Spleen (tissue), 7 donors: ENCODE measurements around the gene MORF4L1.

ENCODE experiments used
- POLR2A ChIP-seq, 3 donors: fragments of 450-650 bp; IDR thresholded peaks; one replicate each; pipeline ENCODE4 v1.5.1; 2017; ENCODE audit warnings: antibody characterized with exemption in 3 of 3, mild to moderate bottlenecking in 1 of 3
- POLR2AphosphoS5 ChIP-seq, 3 donors: sonication (generic); formaldehyde crosslinking; IDR thresholded peaks; one replicate each; pipeline ENCODE4 v1.5.1; 2017; ENCODE audit warnings: antibody characterized with exemption in 3 of 3
- TF ChIP-seq, protein P1 (sequence below), 11 experiments: fragments of 200-600 bp in 7 of 11; fragments of 450-650 bp in 4 of 11; sonication (generic) in 4 of 11; IDR thresholded peaks in 8 of 11; conservative IDR thresholded peaks in 3 of 11; 1 replicate in 7 of 11; 2 replicates in 4 of 11; pipeline versions ENCODE4 v1.4.0 to v1.8.0; 2016 to 2021; ENCODE audit warnings: antibody characterized with exemption in 11 of 11, inconsistent platforms in 4 of 11, mild to moderate bottlenecking in 1 of 11
- donor health status: DM: no; HTN: no; CAD: no; lungs with moderate emphysema.
- donor health status: DM: no; HTN: no; CAD: no.
- donor health status: DM: no; HTN: no; CAD: no.

DNA sequence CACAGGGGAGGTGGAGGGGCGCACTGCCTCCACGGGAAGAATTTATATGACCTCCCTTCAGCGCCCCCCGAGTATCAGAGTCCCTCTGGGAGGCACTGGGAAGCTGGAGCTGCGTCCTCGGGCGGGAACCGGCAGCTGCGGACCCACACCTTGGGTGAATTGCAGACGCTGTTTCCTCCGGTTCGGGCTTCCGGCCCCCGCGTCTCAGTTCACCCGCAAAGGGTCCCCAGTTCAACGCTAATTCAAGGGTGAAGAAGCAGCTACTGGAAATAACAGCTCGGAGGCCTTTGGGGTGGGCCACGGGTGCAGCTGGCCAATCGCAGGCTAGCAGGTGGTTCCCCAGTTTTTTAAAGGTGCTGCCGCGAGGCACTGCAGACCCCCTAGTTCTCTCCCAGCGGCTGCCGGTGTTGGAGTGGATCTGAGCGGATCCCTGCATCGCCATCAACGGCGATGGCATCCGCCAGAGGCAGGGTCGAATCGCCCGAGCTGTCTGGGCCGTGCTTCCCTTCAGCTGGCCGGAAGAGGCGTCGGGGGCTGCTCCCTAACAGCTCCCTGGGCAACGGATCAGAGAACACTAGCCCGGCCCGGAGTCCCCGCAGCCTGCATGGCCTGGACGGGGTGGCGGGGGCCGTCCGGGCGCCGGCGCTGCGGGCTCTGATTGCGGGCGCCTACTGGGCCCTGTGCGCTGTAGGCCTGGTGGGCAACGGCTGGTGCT is 42.0 kb upstream of the MORF4L1 start:
- TF ChIP-seq, protein P1, sequence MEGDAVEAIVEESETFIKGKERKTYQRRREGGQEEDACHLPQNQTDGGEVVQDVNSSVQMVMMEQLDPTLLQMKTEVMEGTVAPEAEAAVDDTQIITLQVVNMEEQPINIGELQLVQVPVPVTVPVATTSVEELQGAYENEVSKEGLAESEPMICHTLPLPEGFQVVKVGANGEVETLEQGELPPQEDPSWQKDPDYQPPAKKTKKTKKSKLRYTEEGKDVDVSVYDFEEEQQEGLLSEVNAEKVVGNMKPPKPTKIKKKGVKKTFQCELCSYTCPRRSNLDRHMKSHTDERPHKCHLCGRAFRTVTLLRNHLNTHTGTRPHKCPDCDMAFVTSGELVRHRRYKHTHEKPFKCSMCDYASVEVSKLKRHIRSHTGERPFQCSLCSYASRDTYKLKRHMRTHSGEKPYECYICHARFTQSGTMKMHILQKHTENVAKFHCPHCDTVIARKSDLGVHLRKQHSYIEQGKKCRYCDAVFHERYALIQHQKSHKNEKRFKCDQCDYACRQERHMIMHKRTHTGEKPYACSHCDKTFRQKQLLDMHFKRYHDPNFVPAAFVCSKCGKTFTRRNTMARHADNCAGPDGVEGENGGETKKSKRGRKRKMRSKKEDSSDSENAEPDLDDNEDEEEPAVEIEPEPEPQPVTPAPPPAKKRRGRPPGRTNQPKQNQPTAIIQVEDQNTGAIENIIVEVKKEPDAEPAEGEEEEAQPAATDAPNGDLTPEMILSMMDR (IDR thresholded peaks at IDR 0.05 in 8 of 11, conservative IDR thresholded peaks at IDR 0.05 in 3 of 11), result no peak
- no peak for TF ChIP-seq POLR2A (IDR thresholded peaks at IDR 0.05)
- TF ChIP-seq POLR2AphosphoS5 (IDR thresholded peaks at IDR 0.05), result no peak
